Parathyroid adenoma (tissue), 2 donors: ENCODE data around the gene TP53TG5.

Experiments
- H2AFZ ChIP-seq: fragments of 300-600 bp; sonication (generic); one replicate; pipeline ENCODE4 v1.7.0; 2017; ENCODE audit warnings: antibody characterized with exemption, mild to moderate bottlenecking
- H3K27ac ChIP-seq: fragments of 300-600 bp; sonication (generic); one replicate; pipeline ENCODE4 v1.7.0; 2017
- H3K27me3 ChIP-seq: fragments of 300-600 bp; sonication (generic); one replicate; pipeline ENCODE4 v1.7.0; 2017; ENCODE audit warnings: low read length; ENCODE audit not compliant: control insufficient read depth, insufficient read depth
- H3K36me3 ChIP-seq: fragments of 300-600 bp; sonication (generic); one replicate; pipeline ENCODE4 v1.7.0; 2017; ENCODE audit warnings: low read length; ENCODE audit not compliant: control insufficient read depth, insufficient read depth
- H3K4me1 ChIP-seq: fragments of 300-600 bp; sonication (generic); one replicate; pipeline ENCODE4 v1.7.0; 2017; ENCODE audit warnings: control low read depth
- H3K4me2 ChIP-seq: fragments of 300-600 bp; sonication (generic); one replicate; pipeline ENCODE4 v1.7.0; 2017; ENCODE audit warnings: low read length
- H3K4me3 ChIP-seq: fragments of 300-600 bp; sonication (generic); one replicate; pipeline ENCODE4 v1.7.0; 2017; ENCODE audit warnings: low read depth, low read length
- H3K79me2 ChIP-seq: fragments of 300-600 bp; sonication (generic); one replicate; pipeline ENCODE4 v1.7.0; 2017; ENCODE audit warnings: control low read depth
- H3K9ac ChIP-seq: fragments of 300-600 bp; sonication (generic); one replicate; pipeline ENCODE4 v1.7.0; 2017; ENCODE audit warnings: mild to moderate bottlenecking
- H3K9me3 ChIP-seq: fragments of 300-600 bp; sonication (generic); one replicate; pipeline ENCODE4 v1.7.0; 2017; ENCODE audit warnings: low read length; ENCODE audit not compliant: control insufficient read depth
- TF ChIP-seq, protein P1 (sequence below): fragments of 300-600 bp; sonication (generic); IDR thresholded peaks from one replicate; pipeline ENCODE4 v1.7.0; 2017; ENCODE audit warnings: antibody characterized with exemption, mild to moderate bottlenecking
- donor health status: primary hyperparathyroidism.

The TP53TG5 gene

DNA sequence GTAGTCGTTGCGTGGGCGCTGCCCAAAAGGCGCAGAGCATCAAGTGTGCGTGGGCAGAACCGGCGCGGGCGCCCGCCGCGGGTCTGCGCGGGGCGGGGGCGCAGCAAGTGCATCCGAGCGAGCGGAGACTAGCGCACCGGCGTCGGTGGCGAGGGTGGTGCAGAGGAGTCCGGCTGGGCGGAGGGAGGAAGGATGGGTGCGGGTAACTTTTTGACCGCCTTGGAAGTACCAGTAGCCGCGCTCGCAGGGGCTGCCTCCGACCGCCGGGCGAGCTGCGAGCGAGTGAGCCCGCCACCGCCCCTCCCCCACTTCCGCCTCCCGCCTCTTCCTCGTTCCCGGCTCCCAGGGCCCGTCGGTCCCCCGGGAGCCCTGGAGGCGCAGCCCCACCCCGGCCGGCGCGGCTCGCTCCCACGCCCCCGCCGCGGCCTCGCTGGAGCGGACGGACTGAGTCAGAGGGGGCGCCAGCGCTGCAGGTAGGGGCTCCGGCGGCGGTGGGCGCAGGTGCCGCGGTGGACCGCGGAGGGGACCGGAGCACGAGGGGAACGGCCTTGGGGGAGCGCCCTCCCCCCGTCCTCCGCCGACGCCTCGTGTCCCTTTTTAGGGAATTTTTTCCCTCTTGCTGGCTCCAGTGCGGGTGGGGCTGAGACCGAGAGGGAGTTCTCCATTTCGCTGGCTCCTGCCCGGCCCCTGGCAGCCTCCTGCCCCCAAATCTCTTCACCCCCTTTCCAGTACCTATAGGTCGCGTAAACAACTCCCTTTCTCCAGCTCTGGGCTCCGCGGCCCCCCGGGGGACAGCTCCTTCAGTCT, 28.3 kb upstream of the TP53TG5 start:
- peak overlapping the region; percentile 86 for H3K4me3 ChIP-seq
- no peaks in the 10 kb centered on the region for H3K36me3 ChIP-seq
- no peaks in the 10 kb centered on the region for H3K79me2 ChIP-seq
- TF ChIP-seq, protein P1, sequence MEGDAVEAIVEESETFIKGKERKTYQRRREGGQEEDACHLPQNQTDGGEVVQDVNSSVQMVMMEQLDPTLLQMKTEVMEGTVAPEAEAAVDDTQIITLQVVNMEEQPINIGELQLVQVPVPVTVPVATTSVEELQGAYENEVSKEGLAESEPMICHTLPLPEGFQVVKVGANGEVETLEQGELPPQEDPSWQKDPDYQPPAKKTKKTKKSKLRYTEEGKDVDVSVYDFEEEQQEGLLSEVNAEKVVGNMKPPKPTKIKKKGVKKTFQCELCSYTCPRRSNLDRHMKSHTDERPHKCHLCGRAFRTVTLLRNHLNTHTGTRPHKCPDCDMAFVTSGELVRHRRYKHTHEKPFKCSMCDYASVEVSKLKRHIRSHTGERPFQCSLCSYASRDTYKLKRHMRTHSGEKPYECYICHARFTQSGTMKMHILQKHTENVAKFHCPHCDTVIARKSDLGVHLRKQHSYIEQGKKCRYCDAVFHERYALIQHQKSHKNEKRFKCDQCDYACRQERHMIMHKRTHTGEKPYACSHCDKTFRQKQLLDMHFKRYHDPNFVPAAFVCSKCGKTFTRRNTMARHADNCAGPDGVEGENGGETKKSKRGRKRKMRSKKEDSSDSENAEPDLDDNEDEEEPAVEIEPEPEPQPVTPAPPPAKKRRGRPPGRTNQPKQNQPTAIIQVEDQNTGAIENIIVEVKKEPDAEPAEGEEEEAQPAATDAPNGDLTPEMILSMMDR: peak; percentile 16
- peak overlapping the region; percentile 39 for H3K9ac ChIP-seq
- H3K27ac ChIP-seq: peak overlapping the region; percentile 72
- H3K4me1 ChIP-seq: peaks cover 17% of the 10 kb centered on the region
- H3K9me3 ChIP-seq: no peaks in the 10 kb centered on the region
- H3K27me3 ChIP-seq: no peaks in the 10 kb centered on the region
- peak overlapping the region; percentile 79 for H3K4me2 ChIP-seq
- H2AFZ ChIP-seq: peak overlapping the region; percentile 94

DNA sequence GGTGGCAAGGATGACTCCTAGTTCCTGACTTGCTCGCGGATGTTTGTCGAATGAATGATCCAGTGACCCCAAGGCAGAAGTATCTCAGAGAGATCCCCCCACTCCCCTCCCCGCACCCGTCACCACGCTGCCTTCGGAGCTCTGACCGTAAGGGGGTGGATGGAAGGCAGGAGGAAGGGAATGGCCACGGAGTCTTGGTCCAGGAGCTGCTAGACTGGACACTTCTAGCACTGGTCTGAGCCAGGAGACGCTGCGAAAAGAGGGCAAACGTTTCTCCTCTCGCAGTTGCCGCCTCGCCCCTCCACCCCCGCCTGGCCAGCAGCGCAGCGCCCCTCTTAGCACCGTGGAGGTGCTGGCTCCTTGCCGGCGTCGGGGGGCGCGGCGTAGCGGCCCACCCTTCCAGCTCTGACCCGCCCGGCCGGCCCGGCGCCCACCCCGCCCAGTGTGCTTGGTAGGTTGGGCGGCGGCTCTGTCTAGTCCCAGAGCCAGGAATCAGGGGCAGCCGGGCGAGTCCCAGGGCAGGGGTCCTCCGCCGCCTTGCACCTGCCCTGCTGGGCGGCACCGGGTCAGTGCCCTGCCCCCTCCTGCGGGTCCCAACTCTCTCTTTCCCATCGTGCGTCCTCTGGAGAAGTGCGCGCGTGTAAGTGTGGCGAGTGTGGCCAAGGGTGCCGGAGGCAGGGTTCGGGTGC, 27.6 kb upstream of the TP53TG5 start:
- Histone ChIP-seq H3K27ac (no peak overlapping the region), H2AFZ (peak overlapping the region; percentile 94)

GRCh38 chr20:45404438-45404837, 26.3 kb upstream of the TP53TG5 start:
- Histone ChIP-seq H3K4me3 (no peak overlapping the region), H3K9me3 (no peaks in the 10 kb centered on the region), H3K27ac (no peak overlapping the region), H2AFZ (no peak overlapping the region), H3K4me1 (peaks cover 4% of the 10 kb centered on the region), H3K27me3 (no peaks in the 10 kb centered on the region), H3K79me2 (no peaks in the 10 kb centered on the region), H3K9ac (no peak overlapping the region), H3K4me2 (no peak overlapping the region), H3K36me3 (no peaks in the 10 kb centered on the region)
- TF ChIP-seq, protein P1: no peak

More for the DNA sequence above, 27.6 kb upstream of the TP53TG5 start:
- H3K27me3 ChIP-seq: no peaks in the 10 kb centered on the region
- peak overlapping the region; percentile 86 for H3K4me3 ChIP-seq
- H3K36me3 ChIP-seq: no peaks in the 10 kb centered on the region
- H3K4me2 ChIP-seq: peak overlapping the region; percentile 79
- H3K9me3 ChIP-seq: no peaks in the 10 kb centered on the region
- TF ChIP-seq, protein P1: no peak
- no peaks in the 10 kb centered on the region for H3K79me2 ChIP-seq
- H3K4me1 ChIP-seq: peaks cover 10% of the 10 kb centered on the region
- peak overlapping the region; percentile 19 for H3K9ac ChIP-seq

GRCh38 chr20:45402946-45403345, 24.8 kb upstream of the TP53TG5 start:
- Histone ChIP-seq H3K4me1 (peaks cover 4% of the 10 kb centered on the region), H3K27me3 (no peaks in the 10 kb centered on the region), H2AFZ (no peak overlapping the region), H3K27ac (no peak overlapping the region), H3K9me3 (no peaks in the 10 kb centered on the region), H3K4me3 (no peak overlapping the region), H3K9ac (no peak overlapping the region), H3K79me2 (no peaks in the 10 kb centered on the region), H3K4me2 (no peak overlapping the region), H3K36me3 (no peaks in the 10 kb centered on the region)
- TF ChIP-seq, protein P1: no peak
